ENCODE data around the gene SMARCB1.
"Not testable (repeated sequence)": the region's sequence is repeated elsewhere in the genome, so short reads cannot be mapped to it uniquely, and the experiment has no call there.

Gene SMARCB1

DNA sequence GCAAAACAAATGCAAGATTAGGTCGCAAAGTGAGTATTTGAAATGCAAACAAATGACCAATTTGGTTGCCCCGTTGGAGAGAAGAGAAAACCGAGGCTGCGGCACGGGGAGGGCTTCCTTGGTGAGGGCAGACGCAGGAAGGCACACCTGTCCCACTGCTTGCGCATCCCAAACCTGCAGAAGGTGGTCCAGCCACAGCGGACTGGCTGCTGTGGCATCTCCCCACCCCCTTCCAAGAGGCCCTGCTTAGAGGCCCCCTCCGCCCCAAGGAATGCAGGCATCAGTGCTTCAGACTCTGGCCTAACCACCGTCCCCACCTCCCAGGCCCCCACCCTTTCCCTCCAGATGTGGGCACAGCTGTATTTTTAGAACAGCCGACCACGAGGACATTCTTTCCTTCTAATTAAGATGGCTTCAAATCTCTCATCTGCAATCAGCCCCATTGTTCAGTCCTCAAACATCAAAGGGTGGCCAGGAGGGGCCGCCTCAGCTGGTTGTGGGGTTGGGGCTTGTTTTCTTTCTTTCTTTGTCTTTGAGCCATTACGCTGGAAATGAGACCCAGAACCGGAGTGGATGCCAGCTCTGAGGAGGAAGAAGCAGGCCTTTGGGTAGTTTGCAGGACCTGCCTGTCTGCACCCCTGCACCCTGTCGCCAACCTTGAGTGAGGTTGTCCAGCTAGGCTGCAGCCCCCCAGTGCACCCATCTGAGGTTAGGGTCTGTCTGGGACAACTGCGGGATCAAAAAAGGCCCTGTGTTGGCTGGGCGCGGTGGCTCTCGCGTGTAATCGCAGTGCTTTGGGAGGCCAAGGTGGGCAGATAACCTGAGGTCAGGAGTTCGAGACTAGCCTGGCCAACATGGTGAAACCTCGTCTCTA is 61.5 kb downstream of the SMARCB1 start:
- DNase-seq: no peak

GRCh38 chr22:23849009-23850006 is 62.5 kb downstream of the SMARCB1 start:
- peak; percentile 76 for DNase-seq

DNA sequence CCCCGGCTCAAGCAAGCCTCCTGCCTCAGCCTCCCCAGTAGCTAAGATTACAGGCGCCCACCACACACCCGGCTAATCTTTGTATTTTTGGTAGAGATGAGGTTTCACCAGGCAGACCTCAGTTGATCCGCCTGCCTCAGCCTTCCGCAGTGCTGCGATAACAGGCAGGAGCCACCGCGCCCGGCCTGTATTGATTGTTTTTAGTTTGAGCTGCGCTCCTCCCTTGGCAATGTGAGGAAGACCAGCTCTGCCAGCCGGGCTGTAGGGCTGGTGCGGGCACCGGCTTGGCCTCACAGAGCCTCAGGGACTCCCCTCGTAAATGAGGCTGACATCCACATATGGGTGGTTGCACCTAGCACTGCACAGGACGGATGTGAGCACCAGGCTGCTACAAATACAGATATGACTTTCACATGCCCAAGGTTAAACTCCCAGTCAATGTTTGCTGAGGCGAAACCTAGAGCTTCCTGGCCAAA is 63.4 kb downstream of the SMARCB1 start:
- DNase-seq: no peak

- DNase-seq: peak; percentile 51
Observed at GRCh38 chr22:23856721-23857605, 70.2 kb downstream of the SMARCB1 start.

- DNase-seq: peak; percentile 99
Observed at GRCh38 chr22:23857606-23858483, 71.1 kb downstream of the SMARCB1 start, which contains the start of gene SLC2A11. SLC2A11 (plus strand) TSS chr22:23857875; CDS start chr22:23858000, 125 bp downstream.

DNA sequence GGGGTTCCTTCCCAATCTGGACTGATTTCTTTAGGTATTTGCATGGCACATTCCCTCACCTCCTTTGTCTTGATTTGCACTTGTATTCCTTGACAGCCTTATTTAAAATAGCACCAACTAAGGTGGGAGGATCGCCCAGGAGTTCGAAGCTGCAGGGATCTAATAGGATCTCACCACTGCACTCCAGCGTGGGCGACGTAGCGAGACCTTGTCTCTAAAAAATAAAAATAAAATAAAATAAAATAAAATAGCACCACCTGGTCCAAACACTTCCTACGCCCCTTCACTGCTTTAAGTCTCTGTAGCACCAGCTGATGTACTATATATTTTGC is 71.7 kb downstream of the SMARCB1 start:
- no peak for DNase-seq

GRCh38 chr22:23859201-23859600 is 72.4 kb downstream of the SMARCB1 start:
- no peak for DNase-seq

- not testable (repeated sequence) for DNase-seq
Observed at GRCh38 chr22:23860187-23860586, 73.4 kb downstream of the SMARCB1 start.

DNA sequence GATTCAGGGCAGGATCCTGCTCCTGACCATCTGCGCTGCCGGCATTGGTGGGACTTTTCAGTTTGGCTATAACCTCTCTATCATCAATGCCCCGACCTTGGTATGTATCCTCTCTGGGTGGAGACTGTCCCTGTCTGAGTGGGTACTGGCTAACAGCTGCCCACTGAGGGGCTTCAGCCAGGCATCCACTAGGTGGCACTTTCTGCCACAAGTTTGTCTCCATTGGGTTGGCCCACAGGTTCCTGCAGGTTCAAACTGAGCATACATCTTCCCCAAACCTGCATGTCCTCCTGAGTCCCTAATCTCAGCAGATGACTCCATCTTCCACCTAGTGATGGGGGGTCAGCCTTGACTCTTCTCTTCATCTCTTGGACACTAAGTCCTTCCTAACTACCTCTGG is 75.3 kb downstream of the SMARCB1 start:
- peak; percentile 51 for DNase-seq

DNA sequence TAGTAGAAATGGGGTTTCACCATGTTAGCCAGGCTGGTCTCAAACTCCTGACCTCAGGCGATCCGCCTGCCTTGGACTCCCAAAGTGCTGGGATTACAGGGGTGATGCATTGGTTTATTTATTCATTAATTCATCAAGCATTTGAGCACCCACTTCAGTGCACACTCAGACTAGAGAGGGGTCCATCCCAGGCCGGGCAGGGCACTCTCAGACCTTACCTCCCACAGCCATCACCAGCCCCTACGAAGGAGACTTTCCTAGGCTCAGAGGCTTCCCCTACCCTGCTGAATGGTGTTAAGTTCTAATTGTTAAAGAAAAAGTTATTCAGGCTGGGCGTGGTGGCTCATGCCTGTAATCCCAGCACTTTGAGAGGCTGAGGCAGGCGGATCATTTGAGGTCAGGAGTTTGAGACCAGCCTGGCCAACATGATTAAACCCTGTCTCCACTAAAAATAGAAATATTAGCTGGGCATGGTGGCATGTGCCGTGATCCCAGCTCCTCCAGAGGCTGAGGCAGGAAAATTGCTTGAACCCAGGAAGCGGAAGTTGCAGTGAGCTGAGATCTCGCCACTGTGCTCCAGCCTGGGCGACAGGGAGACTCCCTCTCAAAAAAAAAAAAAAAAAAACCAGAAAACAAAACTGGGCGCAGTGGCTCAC is 77.9 kb downstream of the SMARCB1 start:
- not testable (repeated sequence) for DNase-seq

DNA sequence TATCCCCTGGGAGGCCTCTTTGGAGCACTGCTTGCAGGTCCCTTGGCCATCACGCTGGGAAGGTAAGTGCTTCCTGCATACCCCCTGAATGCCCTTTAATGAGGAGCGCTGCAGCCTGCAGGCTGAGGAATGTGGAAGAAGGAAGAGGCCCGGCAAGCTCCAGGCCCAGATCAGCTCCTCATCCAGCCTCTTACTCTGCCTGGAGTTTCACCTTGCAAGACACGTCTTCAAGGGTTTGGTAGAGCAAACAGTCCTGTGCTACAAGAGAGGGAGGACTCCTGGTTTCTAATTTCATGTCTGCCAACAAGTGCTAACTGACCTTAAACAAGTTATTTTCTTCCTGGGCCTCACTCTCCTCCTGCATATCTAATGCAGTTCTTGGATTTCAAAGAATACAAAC is 81.8 kb downstream of the SMARCB1 start:
- no peak for DNase-seq

GRCh38 chr22:23874871-23875270 is 88.1 kb downstream of the SMARCB1 start:
- no peak for DNase-seq

- no peak for DNase-seq
Observed at GRCh38 chr22:23875801-23876200, 89.0 kb downstream of the SMARCB1 start.

DNA sequence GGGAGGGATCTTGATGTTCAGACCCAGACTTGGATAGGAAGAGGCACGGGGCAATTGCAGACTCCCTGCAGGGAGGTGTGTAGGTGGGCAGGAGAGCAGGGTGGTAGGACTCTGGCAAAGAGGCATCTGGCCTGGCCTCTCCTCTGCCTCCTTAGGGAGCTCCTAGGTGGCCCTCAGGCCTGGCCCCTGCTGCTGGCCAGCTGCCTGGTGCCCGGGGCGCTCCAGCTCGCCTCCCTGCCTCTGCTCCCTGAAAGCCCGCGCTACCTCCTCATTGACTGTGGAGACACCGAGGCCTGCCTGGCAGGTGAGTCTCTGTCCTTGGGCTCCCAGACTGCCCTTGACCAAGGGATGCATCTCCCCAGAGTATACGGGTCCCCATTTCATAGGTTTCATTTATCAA is 90.8 kb downstream of the SMARCB1 start:
- DNase-seq: no peak

DNA sequence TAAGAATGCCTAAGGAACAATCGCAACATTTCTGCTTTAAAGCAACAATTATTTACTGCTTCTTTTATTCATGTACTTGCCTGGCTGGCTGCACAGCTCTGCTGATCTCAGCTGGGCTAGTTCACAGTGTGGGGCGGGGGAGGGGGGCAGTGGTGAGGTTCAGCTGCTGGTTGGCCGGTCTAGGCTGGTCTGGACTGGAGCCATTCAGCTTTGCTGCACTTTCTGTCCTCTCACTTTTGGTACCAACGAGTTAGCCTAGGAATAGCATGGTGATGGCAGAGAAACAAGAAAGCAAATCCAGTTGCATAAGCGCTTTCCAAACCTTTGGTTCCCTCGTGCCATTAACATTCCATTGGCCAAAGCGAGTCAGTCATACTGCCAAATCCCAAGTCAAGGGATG is 91.5 kb downstream of the SMARCB1 start:
- no peak for DNase-seq

- DNase-seq: no peak
Observed at GRCh38 chr22:23882370-23882769, 95.6 kb downstream of the SMARCB1 start.

GRCh38 chr22:23883658-23884057 is 96.9 kb downstream of the SMARCB1 start:
- no peak for DNase-seq

- no peak for DNase-seq
Observed at GRCh38 chr22:23884140-23884539, 97.4 kb downstream of the SMARCB1 start.

Measured in COR-L47 (cell line).